Stimulated activated naive CD8-positive, alpha-beta T cell treated with anti-CD3 and anti-CD28 coated beads, Interleukin-15, amount 100 ng/mL, for 72 hours (primary cell): ENCODE data around the gene BTN2A1.
"Not testable (repeated sequence)": the region's sequence is repeated elsewhere in the genome, so short reads cannot be mapped to it uniquely, and the experiment has no call there.

Source experiments
- ATAC-seq: fragments of 150-1000 bp; cut with Tn5 transposase; 2 replicates; pipeline ENCODE4 v1.10.0; 2021; ENCODE audit warnings: mild to moderate bottlenecking, moderate library complexity
- DNase-seq, 2 donors: peaks; one replicate each; pipeline ENCODE4 v3.0.0; 2021 to 2022
- H3K27ac Mint-ChIP-seq, 2 donors: one replicate each; pipeline ENCODE4 v1.8.0; 2022; ENCODE audit warnings: mild to moderate bottlenecking in 2 of 2, mixed read lengths in 2 of 2, moderate library complexity in 2 of 2
- H3K27me3 Mint-ChIP-seq: one replicate; pipeline ENCODE4 v1.8.0; 2022; ENCODE audit warnings: mixed read lengths
- H3K4me1 Mint-ChIP-seq: one replicate; pipeline ENCODE4 v1.8.0; 2022; ENCODE audit warnings: mild to moderate bottlenecking, mixed read lengths
- H3K4me3 Mint-ChIP-seq, 2 donors: one replicate each; pipeline ENCODE4 v1.8.0; 2022; ENCODE audit warnings: mild to moderate bottlenecking in 2 of 2, mixed read lengths in 2 of 2, moderate library complexity in 1 of 2
- H3K9me3 Mint-ChIP-seq, 2 donors: one replicate each; pipeline ENCODE4 v1.8.0; 2022; ENCODE audit warnings: mixed read lengths in 2 of 2

BTN2A1 gene

GRCh38 chr6:26426691-26427450 is 30.9 kb upstream of the BTN2A1 start:
- Mint-ChIP-seq H3K27me3 (no peaks in the 10 kb centered on the region), H3K4me1 (peaks cover 25% of the 10 kb centered on the region), H3K9me3 (peaks cover 0 to 6% of the 10 kb centered on the region in 2 donors), H3K27ac (no peak overlapping the region), H3K4me3 (no peak overlapping the region)
- DNase-seq (no peak), ATAC-seq (no peak)

- no peak overlapping the region for H3K4me3 Mint-ChIP-seq
- H3K9me3 Mint-ChIP-seq, result peaks cover 0 to 6% of the 10 kb centered on the region in 2 donors
- H3K27me3 Mint-ChIP-seq, result no peaks in the 10 kb centered on the region
- DNase-seq (no peak), ATAC-seq (no peak)
- H3K4me1 Mint-ChIP-seq, result peaks cover 25% of the 10 kb centered on the region
- no peak overlapping the region for H3K27ac Mint-ChIP-seq
Measured at GRCh38 chr6:26427451-26427809, 30.3 kb upstream of the BTN2A1 start.

- Mint-ChIP-seq H3K27ac (no peak overlapping the region), H3K27me3 (no peaks in the 10 kb centered on the region), H3K4me3 (no peak overlapping the region), H3K4me1 (peaks cover 18% of the 10 kb centered on the region), H3K9me3 (peaks cover 0 to 6% of the 10 kb centered on the region in 2 donors)
- ATAC-seq (no peak), DNase-seq (no peak)
Measured at GRCh38 chr6:26428206-26428605, 29.5 kb upstream of the BTN2A1 start.

GRCh38 chr6:26430787-26431186 is 27.0 kb upstream of the BTN2A1 start:
- H3K9me3 Mint-ChIP-seq, result peaks cover 11 to 18% of the 10 kb centered on the region in 2 donors
- no peak overlapping the region for H3K4me3 Mint-ChIP-seq
- no peaks in the 10 kb centered on the region for H3K27me3 Mint-ChIP-seq
- no peak overlapping the region for H3K27ac Mint-ChIP-seq
- DNase-seq, result no peak
- peaks cover 4% of the 10 kb centered on the region for H3K4me1 Mint-ChIP-seq
- ATAC-seq, result no peak

- no peak overlapping the region for H3K4me3 Mint-ChIP-seq
- no peaks in the 10 kb centered on the region for H3K4me1 Mint-ChIP-seq
- DNase-seq (no peak), ATAC-seq (no peak)
- no peak overlapping the region for H3K27ac Mint-ChIP-seq
- peaks cover 11 to 18% of the 10 kb centered on the region in 2 donors for H3K9me3 Mint-ChIP-seq
- no peaks in the 10 kb centered on the region for H3K27me3 Mint-ChIP-seq
Measured at GRCh38 chr6:26431258-26432172, 26.2 kb upstream of the BTN2A1 start.

GRCh38 chr6:26432627-26433201 is 25.0 kb upstream of the BTN2A1 start:
- ATAC-seq (no peak), DNase-seq (no peak)
- Mint-ChIP-seq H3K4me1 (no peaks in the 10 kb centered on the region), H3K27ac (no peak overlapping the region), H3K9me3 (peaks cover 11 to 18% of the 10 kb centered on the region in 2 donors), H3K27me3 (no peaks in the 10 kb centered on the region), H3K4me3 (no peak overlapping the region)

- not testable (repeated sequence) for H3K4me3 Mint-ChIP-seq, H3K27me3 Mint-ChIP-seq, H3K4me1 Mint-ChIP-seq, ATAC-seq, H3K27ac Mint-ChIP-seq, DNase-seq
- peaks cover 11 to 18% of the 10 kb centered on the region in 2 donors for H3K9me3 Mint-ChIP-seq
Measured at GRCh38 chr6:26433680-26434079, 24.1 kb upstream of the BTN2A1 start.

GRCh38 chr6:26436018-26436417 is 21.7 kb upstream of the BTN2A1 start:
- Mint-ChIP-seq H3K4me1 (peaks cover 12% of the 10 kb centered on the region), H3K9me3 (peaks cover 11 to 18% of the 10 kb centered on the region in 2 donors), H3K4me3 (no peak overlapping the region), H3K27ac (no peak overlapping the region), H3K27me3 (no peaks in the 10 kb centered on the region)
- ATAC-seq (no peak), DNase-seq (no peak)

GRCh38 chr6:26437550-26437949 is 20.2 kb upstream of the BTN2A1 start:
- no peak overlapping the region for H3K27ac Mint-ChIP-seq
- H3K4me1 Mint-ChIP-seq, result peaks cover 17% of the 10 kb centered on the region
- DNase-seq, result no peak
- ATAC-seq, result no peak
- H3K4me3 Mint-ChIP-seq, result no peak overlapping the region
- H3K27me3 Mint-ChIP-seq, result no peaks in the 10 kb centered on the region
- peaks cover 11 to 13% of the 10 kb centered on the region in 2 donors for H3K9me3 Mint-ChIP-seq

- H3K27ac Mint-ChIP-seq, result no peak overlapping the region
- ATAC-seq, result no peak
- DNase-seq, result no peak
- no peak overlapping the region for H3K4me3 Mint-ChIP-seq
- peaks cover 11 to 13% of the 10 kb centered on the region in 2 donors for H3K9me3 Mint-ChIP-seq
- peaks cover 22% of the 10 kb centered on the region for H3K4me1 Mint-ChIP-seq
- no peaks in the 10 kb centered on the region for H3K27me3 Mint-ChIP-seq
Measured at GRCh38 chr6:26438000-26438399, 19.8 kb upstream of the BTN2A1 start.

- H3K9me3 Mint-ChIP-seq, result peaks cover 3 to 5% of the 10 kb centered on the region in 2 donors
- no peaks in the 10 kb centered on the region for H3K27me3 Mint-ChIP-seq
- ATAC-seq, result no peak
- peak overlapping the region; percentile 89 to 98 for H3K4me3 Mint-ChIP-seq
- DNase-seq, result no peak
- H3K27ac Mint-ChIP-seq, result peak overlapping the region; percentile 92 to 97
- peaks cover 36% of the 10 kb centered on the region for H3K4me1 Mint-ChIP-seq
Measured at GRCh38 chr6:26439151-26440125, 18.3 kb upstream of the BTN2A1 start.

GRCh38 chr6:26440977-26441358 is 16.8 kb upstream of the BTN2A1 start:
- ATAC-seq, result no peak
- H3K4me1 Mint-ChIP-seq, result peaks cover 51% of the 10 kb centered on the region

GRCh38 chr6:26441977-26442376 is 15.8 kb upstream of the BTN2A1 start:
- H3K27ac Mint-ChIP-seq, result peak overlapping the region in 1 of 2 donors; percentile 71
- H3K4me1 Mint-ChIP-seq, result peaks cover 62% of the 10 kb centered on the region
- peak overlapping the region; percentile 88 to 91 for H3K4me3 Mint-ChIP-seq

More at GRCh38 chr6:26440977-26441358, 16.8 kb upstream of the BTN2A1 start:
- Mint-ChIP-seq H3K27ac (peak overlapping the region in 1 of 2 donors; percentile 97), H3K27me3 (no peaks in the 10 kb centered on the region), H3K9me3 (no peaks in the 10 kb centered on the region), H3K4me3 (peak overlapping the region; percentile 89 to 98)
- DNase-seq, result no peak

GRCh38 chr6:26445934-26446667 is 11.7 kb upstream of the BTN2A1 start:
- DNase-seq, result peak in 1 of 2 donors; percentile 61
- H3K4me1 Mint-ChIP-seq, result peaks cover 73% of the 10 kb centered on the region

More at GRCh38 chr6:26441977-26442376, 15.8 kb upstream of the BTN2A1 start:
- Mint-ChIP-seq H3K9me3 (no peaks in the 10 kb centered on the region), H3K27me3 (no peaks in the 10 kb centered on the region)
- DNase-seq (no peak), ATAC-seq (no peak)

More at GRCh38 chr6:26445934-26446667, 11.7 kb upstream of the BTN2A1 start:
- no peaks in the 10 kb centered on the region for H3K27me3 Mint-ChIP-seq
- H3K9me3 Mint-ChIP-seq, result no peaks in the 10 kb centered on the region
- ATAC-seq, result peak; percentile 98
- peak overlapping the region; percentile 44 to 55 for H3K4me3 Mint-ChIP-seq
- peak overlapping the region; percentile 55 to 72 for H3K27ac Mint-ChIP-seq
